Measurements from ENCODE around the gene SLC39A8.

Gene SLC39A8

DNA sequence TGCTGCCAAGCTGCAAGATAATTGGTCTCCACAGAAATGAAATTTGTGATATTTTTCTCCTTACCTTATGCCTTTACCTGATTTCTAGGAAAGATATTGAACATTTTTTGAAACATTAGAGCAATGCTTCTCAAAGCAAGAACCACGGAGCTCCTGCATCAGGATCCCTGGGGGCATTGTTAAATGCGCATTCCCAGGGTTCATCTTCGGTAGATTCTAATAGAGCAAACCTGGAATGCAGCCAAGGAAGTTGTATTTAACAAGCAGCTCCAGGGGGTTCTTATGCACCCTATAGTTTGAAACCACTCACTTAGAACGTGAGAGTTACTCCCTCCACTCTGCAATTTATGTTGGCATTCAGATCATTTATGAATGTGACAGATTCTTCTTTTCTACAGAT, 126.2 kb downstream of the SLC39A8 start:
- no peak for DNase-seq

GRCh38 chr4:102218656-102219055, 126.6 kb downstream of the SLC39A8 start:
- DNase-seq, result no peak

DNA sequence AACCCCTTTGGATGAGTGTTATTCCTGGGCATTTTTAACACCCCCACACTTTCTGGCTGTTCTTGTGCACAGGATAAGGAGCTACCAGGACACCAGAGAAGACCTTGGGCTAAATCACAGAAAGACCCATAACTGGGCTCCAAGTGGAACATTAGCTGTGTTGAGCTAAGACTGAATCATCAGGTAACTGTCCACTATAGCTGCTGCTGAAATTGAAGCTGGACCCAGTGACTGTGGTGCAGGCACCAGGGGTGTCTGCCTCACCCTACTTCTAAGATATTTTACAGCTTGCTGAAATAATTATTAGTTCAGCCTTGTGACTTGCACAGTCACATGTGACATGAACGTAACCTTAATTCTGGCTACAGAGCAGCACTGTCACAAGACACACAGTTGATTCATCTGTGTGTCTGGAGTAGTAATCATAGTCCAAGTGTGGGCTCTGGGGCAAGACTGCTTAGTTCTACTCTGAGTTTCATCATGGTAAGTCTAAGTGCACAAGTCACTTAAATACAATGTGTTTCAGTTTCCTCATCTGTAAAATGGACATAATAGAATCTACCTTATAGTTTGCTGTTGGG, 127.4 kb downstream of the SLC39A8 start:
- no peak for DNase-seq

GRCh38 chr4:102217345-102217744, 127.9 kb downstream of the SLC39A8 start:
- no peak for DNase-seq

DNA sequence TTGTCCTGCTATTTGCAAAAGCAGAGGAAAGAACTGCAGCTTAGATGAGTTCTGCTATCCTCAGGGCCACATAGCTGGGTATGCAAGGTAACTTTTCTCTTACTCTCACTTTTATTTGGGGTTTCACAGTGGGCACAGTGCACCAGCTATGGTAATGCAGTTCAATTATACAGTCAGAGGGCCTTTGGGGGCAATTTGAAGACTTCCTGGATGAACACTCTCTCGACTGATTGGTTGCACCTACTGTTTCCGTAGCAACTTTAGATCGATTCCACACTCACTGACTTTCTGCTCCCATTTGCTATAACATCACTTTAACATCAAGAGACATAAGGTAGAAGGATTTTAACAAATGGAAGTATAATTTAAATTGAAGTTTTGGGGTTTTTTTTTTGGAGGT, 128.6 kb downstream of the SLC39A8 start:
- DNase-seq, result no peak

GRCh38 chr4:102213031-102213430, 132.3 kb downstream of the SLC39A8 start:
- DNase-seq, result no peak
